GM12878 (cell line): Measurements from ENCODE around the gene IGLL5. TPM values are rescaled to one million over a fixed set of nuclear protein-coding genes. Genes with fewer than 3 reads are reported as not detected.

Experiments
- CBFB ChIP-seq: IDR thresholded peaks from 2 replicates; pipeline ENCODE4 v1.6.1; 2016; ENCODE audit warnings: antibody characterized with exemption, low read depth
- CREB1 ChIP-seq: IDR thresholded peaks from 2 replicates; pipeline ENCODE4 v1.6.1; 2012; ENCODE audit warnings: low read depth, mild to moderate bottlenecking, inconsistent platforms
- CREM ChIP-seq: IDR thresholded peaks from 2 replicates; pipeline ENCODE4 v1.6.1; 2014; ENCODE audit warnings: antibody characterized with exemption, low read depth
- ESRRA ChIP-seq: IDR thresholded peaks from 2 replicates; pipeline ENCODE4 v1.6.1; 2012; ENCODE audit warnings: mild to moderate bottlenecking, low read length, improper control_type of control experiment
- JUNB ChIP-seq: IDR thresholded peaks from 2 replicates; pipeline ENCODE4 v1.6.1; 2016; ENCODE audit warnings: antibody characterized with exemption, mild to moderate bottlenecking
- NR2F1 ChIP-seq: fragments of 450-650 bp; conservative IDR thresholded peaks from 2 replicates; pipeline ENCODE4 v1.6.1; 2017; ENCODE audit warnings: mild to moderate bottlenecking
- NRF1 ChIP-seq: conservative IDR thresholded peaks from 2 replicates; pipeline ENCODE4 v1.6.1; 2011; ENCODE audit warnings: mild to moderate bottlenecking, low read depth, low read length, improper control_type of control experiment
- PKNOX1 ChIP-seq: fragments of 450-650 bp; IDR thresholded peaks from 2 replicates; pipeline ENCODE4 v1.6.1; 2016; ENCODE audit warnings: mild to moderate bottlenecking
- POLR2AphosphoS2 ChIP-seq: IDR thresholded peaks from 2 replicates; pipeline ENCODE4 v1.6.1; 2011; ENCODE audit warnings: low read depth, mild to moderate bottlenecking, low read length, improper control_type of control experiment, moderate library complexity
- POU2F2 ChIP-seq: IDR thresholded peaks from 3 replicates; pipeline ENCODE4 v1.6.1; 2011; ENCODE audit warnings: low read depth, mild to moderate bottlenecking, low read length, borderline replicate concordance
- ZBTB11 ChIP-seq: fragments of 450-650 bp; formaldehyde crosslinking; IDR thresholded peaks from 2 replicates; pipeline ENCODE4 v1.5.0; 2022; ENCODE audit warnings: mild to moderate bottlenecking, missing genetic modification characterization
- polyA plus RNA-seq, 11 experiments: library from polyadenylated mRNA; depleted of rRNA in 4 of 11; unstranded in 6 of 11; stranded (reverse) in 5 of 11; fragments of >200 nt; fragmentation: Nextera tagmentation in 4 of 11; fragmentation: Illumina TruSeq in 1 of 11; extraction: Ambion mirVana in 4 of 11; extraction: Trizol in 1 of 11; gene quantifications; 1 replicate in 1 of 11; 2 replicates in 10 of 11; pipeline versions ENCODE4 v1.2.1 to v1.2.3, GENCODE V29; 2011 to 2016; ENCODE audit warnings: inconsistent platforms in 2 of 11, missing spikeins in 2 of 11, low read depth in 1 of 11
- total RNA-seq, 4 experiments: library from RNA; depleted of rRNA in 3 of 4; stranded (reverse); fragments of >200 nt in 3 of 4; fragmentation: Illumina TruSeq in 1 of 4; extraction: Trizol in 1 of 4; gene quantifications; 2 replicates each; pipeline versions ENCODE4 v1.2.1 to v1.2.3, GENCODE V29; 2013 to 2021
- TF ChIP-seq, protein P1 (sequence below): fragments of 450-650 bp; IDR thresholded peaks from 2 replicates; pipeline ENCODE4 v1.6.1; 2017; ENCODE audit warnings: mild to moderate bottlenecking, moderate library complexity
- TF ChIP-seq, protein P2 (sequence below): IDR thresholded peaks from 2 replicates; pipeline ENCODE4 v1.6.1; 2011; ENCODE audit warnings: low read depth, low read length, improper control_type of control experiment, borderline replicate concordance
- TF ChIP-seq, protein P3 (sequence below): IDR thresholded peaks from 2 replicates; pipeline ENCODE4 v1.6.1; 2012; ENCODE audit warnings: improper control_type of control experiment, low read depth, low read length; ENCODE audit not compliant: insufficient replicate concordance

Gene IGLL5
- total and polyA plus RNA-seq, 10 of the 15 experiments (the other 5 are each of a cell fraction or from before 2014, with no cell fraction given): not detected

DNA sequence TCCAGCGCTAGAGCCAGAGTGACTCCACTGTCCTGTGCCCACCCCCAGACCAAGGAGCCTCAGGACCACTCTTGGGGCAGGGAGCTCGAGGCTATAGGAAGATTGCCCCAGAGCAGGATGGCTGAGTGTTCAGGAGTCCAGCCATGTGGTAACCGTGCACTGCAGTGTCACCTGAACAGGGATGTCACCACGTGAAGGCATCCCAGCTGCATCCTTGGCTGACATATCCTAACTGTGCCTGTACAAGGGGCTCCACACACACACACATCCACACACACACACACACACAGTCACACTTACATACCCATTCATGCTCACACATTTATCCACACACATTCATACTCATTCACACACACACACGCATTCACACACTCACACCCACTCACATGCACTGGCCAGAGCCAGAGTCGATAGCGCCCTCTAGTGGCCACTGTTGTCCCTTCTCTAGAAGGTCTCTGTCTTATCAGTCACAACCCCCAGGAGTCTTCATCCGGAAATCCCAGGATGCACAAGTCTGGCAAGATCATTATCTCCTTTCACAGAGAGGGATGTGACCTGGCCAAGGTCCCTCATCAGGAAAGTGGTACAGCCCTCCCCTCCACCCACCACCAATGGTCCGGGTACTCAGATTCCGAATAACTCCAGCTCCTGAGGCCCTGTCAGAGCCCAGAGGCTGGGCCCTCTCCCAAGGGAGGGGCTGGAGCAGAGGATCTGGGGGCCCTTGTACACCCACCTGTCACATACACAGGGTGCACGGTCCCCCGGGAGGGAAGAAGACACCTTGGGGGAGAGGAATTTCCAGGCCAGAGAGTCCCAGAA is 55.1 kb downstream of the IGLL5 start (continued):
- TF ChIP-seq, protein P1, sequence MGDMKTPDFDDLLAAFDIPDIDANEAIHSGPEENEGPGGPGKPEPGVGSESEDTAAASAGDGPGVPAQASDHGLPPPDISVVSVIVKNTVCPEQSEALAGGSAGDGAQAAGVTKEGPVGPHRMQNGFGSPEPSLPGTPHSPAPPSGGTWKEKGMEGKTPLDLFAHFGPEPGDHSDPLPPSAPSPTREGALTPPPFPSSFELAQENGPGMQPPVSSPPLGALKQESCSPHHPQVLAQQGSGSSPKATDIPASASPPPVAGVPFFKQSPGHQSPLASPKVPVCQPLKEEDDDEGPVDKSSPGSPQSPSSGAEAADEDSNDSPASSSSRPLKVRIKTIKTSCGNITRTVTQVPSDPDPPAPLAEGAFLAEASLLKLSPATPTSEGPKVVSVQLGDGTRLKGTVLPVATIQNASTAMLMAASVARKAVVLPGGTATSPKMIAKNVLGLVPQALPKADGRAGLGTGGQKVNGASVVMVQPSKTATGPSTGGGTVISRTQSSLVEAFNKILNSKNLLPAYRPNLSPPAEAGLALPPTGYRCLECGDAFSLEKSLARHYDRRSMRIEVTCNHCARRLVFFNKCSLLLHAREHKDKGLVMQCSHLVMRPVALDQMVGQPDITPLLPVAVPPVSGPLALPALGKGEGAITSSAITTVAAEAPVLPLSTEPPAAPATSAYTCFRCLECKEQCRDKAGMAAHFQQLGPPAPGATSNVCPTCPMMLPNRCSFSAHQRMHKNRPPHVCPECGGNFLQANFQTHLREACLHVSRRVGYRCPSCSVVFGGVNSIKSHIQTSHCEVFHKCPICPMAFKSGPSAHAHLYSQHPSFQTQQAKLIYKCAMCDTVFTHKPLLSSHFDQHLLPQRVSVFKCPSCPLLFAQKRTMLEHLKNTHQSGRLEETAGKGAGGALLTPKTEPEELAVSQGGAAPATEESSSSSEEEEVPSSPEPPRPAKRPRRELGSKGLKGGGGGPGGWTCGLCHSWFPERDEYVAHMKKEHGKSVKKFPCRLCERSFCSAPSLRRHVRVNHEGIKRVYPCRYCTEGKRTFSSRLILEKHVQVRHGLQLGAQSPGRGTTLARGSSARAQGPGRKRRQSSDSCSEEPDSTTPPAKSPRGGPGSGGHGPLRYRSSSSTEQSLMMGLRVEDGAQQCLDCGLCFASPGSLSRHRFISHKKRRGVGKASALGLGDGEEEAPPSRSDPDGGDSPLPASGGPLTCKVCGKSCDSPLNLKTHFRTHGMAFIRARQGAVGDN: peak; percentile 61; the same call in 1 of the 2 replicates
- TF ChIP-seq, protein P2, sequence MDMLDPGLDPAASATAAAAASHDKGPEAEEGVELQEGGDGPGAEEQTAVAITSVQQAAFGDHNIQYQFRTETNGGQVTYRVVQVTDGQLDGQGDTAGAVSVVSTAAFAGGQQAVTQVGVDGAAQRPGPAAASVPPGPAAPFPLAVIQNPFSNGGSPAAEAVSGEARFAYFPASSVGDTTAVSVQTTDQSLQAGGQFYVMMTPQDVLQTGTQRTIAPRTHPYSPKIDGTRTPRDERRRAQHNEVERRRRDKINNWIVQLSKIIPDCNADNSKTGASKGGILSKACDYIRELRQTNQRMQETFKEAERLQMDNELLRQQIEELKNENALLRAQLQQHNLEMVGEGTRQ: no peak; the same call in 1 of the 2 replicates
- no peak; the same call in 1 of the 2 replicates for TF ChIP-seq PKNOX1
- TF ChIP-seq JUNB: no peak
- TF ChIP-seq ZBTB11 (CRISPR knock-in tag): no peak
- TF ChIP-seq POU2F2: peak; percentile 41; the same call in 1 of the 3 replicates
- no peak for TF ChIP-seq CREB1
- no peak for TF ChIP-seq ESRRA
- TF ChIP-seq, protein P3, sequence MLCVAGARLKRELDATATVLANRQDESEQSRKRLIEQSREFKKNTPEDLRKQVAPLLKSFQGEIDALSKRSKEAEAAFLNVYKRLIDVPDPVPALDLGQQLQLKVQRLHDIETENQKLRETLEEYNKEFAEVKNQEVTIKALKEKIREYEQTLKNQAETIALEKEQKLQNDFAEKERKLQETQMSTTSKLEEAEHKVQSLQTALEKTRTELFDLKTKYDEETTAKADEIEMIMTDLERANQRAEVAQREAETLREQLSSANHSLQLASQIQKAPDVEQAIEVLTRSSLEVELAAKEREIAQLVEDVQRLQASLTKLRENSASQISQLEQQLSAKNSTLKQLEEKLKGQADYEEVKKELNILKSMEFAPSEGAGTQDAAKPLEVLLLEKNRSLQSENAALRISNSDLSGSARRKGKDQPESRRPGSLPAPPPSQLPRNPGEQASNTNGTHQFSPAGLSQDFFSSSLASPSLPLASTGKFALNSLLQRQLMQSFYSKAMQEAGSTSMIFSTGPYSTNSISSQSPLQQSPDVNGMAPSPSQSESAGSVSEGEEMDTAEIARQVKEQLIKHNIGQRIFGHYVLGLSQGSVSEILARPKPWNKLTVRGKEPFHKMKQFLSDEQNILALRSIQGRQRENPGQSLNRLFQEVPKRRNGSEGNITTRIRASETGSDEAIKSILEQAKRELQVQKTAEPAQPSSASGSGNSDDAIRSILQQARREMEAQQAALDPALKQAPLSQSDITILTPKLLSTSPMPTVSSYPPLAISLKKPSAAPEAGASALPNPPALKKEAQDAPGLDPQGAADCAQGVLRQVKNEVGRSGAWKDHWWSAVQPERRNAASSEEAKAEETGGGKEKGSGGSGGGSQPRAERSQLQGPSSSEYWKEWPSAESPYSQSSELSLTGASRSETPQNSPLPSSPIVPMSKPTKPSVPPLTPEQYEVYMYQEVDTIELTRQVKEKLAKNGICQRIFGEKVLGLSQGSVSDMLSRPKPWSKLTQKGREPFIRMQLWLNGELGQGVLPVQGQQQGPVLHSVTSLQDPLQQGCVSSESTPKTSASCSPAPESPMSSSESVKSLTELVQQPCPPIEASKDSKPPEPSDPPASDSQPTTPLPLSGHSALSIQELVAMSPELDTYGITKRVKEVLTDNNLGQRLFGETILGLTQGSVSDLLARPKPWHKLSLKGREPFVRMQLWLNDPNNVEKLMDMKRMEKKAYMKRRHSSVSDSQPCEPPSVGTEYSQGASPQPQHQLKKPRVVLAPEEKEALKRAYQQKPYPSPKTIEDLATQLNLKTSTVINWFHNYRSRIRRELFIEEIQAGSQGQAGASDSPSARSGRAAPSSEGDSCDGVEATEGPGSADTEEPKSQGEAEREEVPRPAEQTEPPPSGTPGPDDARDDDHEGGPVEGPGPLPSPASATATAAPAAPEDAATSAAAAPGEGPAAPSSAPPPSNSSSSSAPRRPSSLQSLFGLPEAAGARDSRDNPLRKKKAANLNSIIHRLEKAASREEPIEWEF: no peak
- no peak for TF ChIP-seq NRF1
- TF ChIP-seq CREM: peak; percentile 61; the same call in 1 of the 2 replicates
- TF ChIP-seq POLR2AphosphoS2: no peak
- no peak; the same call in 1 of the 2 replicates for TF ChIP-seq CBFB
- peak; percentile 58; the same call in 1 of the 2 replicates for TF ChIP-seq NR2F1
